Measurements from ENCODE around the gene KCNQ1.

The KCNQ1 gene

GRCh38 chr11:2577991-2578928, 133.5 kb downstream of the KCNQ1 start:
- TF ChIP-seq SPI1 (IDR thresholded peaks at IDR 0.05; ENCODE audit: low read depth, low read length) (no peak), PAX5 (IDR thresholded peaks at IDR 0.05; ENCODE audit: insufficient read depth, low read length, severe bottlenecking) (no peak), POLR2AphosphoS5 (IDR thresholded peaks at IDR 0.05; ENCODE audit: low read depth, low read length) (no peak), TAF1 (IDR thresholded peaks at IDR 0.05; ENCODE audit: low read depth, low read length) (no peak), POU2F2 (IDR thresholded peaks at IDR 0.05; ENCODE audit: low read depth, low read length) (no peak), POLR2A (IDR thresholded peaks at IDR 0.05; ENCODE audit: low read depth, low read length) (no peak)
- FAIRE-seq (no peak), DNase-seq (ENCODE audit: insufficient read length, low spot score) (no peak)

GRCh38 chr11:2578929-2579270, 134.1 kb downstream of the KCNQ1 start:
- no peak for DNase-seq (ENCODE audit: insufficient read length, low spot score)
- TF ChIP-seq SPI1 (IDR thresholded peaks at IDR 0.05; ENCODE audit: low read depth, low read length), result no peak
- TF ChIP-seq POU2F2 (IDR thresholded peaks at IDR 0.05; ENCODE audit: low read depth, low read length), result no peak
- TF ChIP-seq POLR2A (IDR thresholded peaks at IDR 0.05; ENCODE audit: low read depth, low read length), result no peak
- no peak for TF ChIP-seq TAF1 (IDR thresholded peaks at IDR 0.05; ENCODE audit: low read depth, low read length)
- no peak for TF ChIP-seq PAX5 (IDR thresholded peaks at IDR 0.05; ENCODE audit: insufficient read depth, low read length, severe bottlenecking)
- TF ChIP-seq POLR2AphosphoS5 (IDR thresholded peaks at IDR 0.05; ENCODE audit: low read depth, low read length), result no peak
- no peak for FAIRE-seq

GRCh38 chr11:2579315-2580060, 134.7 kb downstream of the KCNQ1 start:
- FAIRE-seq (no peak), DNase-seq (ENCODE audit: insufficient read length, low spot score) (no peak)
- TF ChIP-seq POLR2AphosphoS5 (IDR thresholded peaks at IDR 0.05; ENCODE audit: low read depth, low read length) (no peak), POU2F2 (IDR thresholded peaks at IDR 0.05; ENCODE audit: low read depth, low read length) (no peak), POLR2A (IDR thresholded peaks at IDR 0.05; ENCODE audit: low read depth, low read length) (no peak), SPI1 (IDR thresholded peaks at IDR 0.05; ENCODE audit: low read depth, low read length) (no peak), PAX5 (IDR thresholded peaks at IDR 0.05; ENCODE audit: insufficient read depth, low read length, severe bottlenecking) (no peak), TAF1 (IDR thresholded peaks at IDR 0.05; ENCODE audit: low read depth, low read length) (no peak)

- TF ChIP-seq TAF1 (IDR thresholded peaks at IDR 0.05; ENCODE audit: low read depth, low read length) (no peak), POLR2A (IDR thresholded peaks at IDR 0.05; ENCODE audit: low read depth, low read length) (no peak), PAX5 (IDR thresholded peaks at IDR 0.05; ENCODE audit: insufficient read depth, low read length, severe bottlenecking) (no peak), SPI1 (IDR thresholded peaks at IDR 0.05; ENCODE audit: low read depth, low read length) (no peak), POU2F2 (IDR thresholded peaks at IDR 0.05; ENCODE audit: low read depth, low read length) (no peak), POLR2AphosphoS5 (IDR thresholded peaks at IDR 0.05; ENCODE audit: low read depth, low read length) (no peak)
- FAIRE-seq (no peak), DNase-seq (ENCODE audit: insufficient read length, low spot score) (no peak)
Observed at GRCh38 chr11:2580061-2580421, 135.2 kb downstream of the KCNQ1 start.

- no peak for FAIRE-seq
- no peak for TF ChIP-seq POLR2A (IDR thresholded peaks at IDR 0.05; ENCODE audit: low read depth, low read length)
- TF ChIP-seq SPI1 (IDR thresholded peaks at IDR 0.05; ENCODE audit: low read depth, low read length), result no peak
- no peak for TF ChIP-seq POLR2AphosphoS5 (IDR thresholded peaks at IDR 0.05; ENCODE audit: low read depth, low read length)
- no peak for TF ChIP-seq POU2F2 (IDR thresholded peaks at IDR 0.05; ENCODE audit: low read depth, low read length)
- TF ChIP-seq PAX5 (IDR thresholded peaks at IDR 0.05; ENCODE audit: insufficient read depth, low read length, severe bottlenecking), result no peak
- TF ChIP-seq TAF1 (IDR thresholded peaks at IDR 0.05; ENCODE audit: low read depth, low read length), result no peak
- no peak for DNase-seq (ENCODE audit: insufficient read length, low spot score)
Observed at GRCh38 chr11:2580571-2581001, 135.8 kb downstream of the KCNQ1 start.

- TF ChIP-seq POLR2A (IDR thresholded peaks at IDR 0.05; ENCODE audit: low read depth, low read length) (no peak), SPI1 (IDR thresholded peaks at IDR 0.05; ENCODE audit: low read depth, low read length) (no peak), TAF1 (IDR thresholded peaks at IDR 0.05; ENCODE audit: low read depth, low read length) (no peak), POU2F2 (IDR thresholded peaks at IDR 0.05; ENCODE audit: low read depth, low read length) (no peak), PAX5 (IDR thresholded peaks at IDR 0.05; ENCODE audit: insufficient read depth, low read length, severe bottlenecking) (no peak), POLR2AphosphoS5 (IDR thresholded peaks at IDR 0.05; ENCODE audit: low read depth, low read length) (no peak)
- DNase-seq (ENCODE audit: insufficient read length, low spot score) (no peak), FAIRE-seq (no peak)
Observed at GRCh38 chr11:2581151-2581930, 136.5 kb downstream of the KCNQ1 start.

GRCh38 chr11:2581931-2582350, 137.1 kb downstream of the KCNQ1 start:
- FAIRE-seq (no peak), DNase-seq (ENCODE audit: insufficient read length, low spot score) (no peak)
- TF ChIP-seq TAF1 (IDR thresholded peaks at IDR 0.05; ENCODE audit: low read depth, low read length), result no peak
- no peak for TF ChIP-seq SPI1 (IDR thresholded peaks at IDR 0.05; ENCODE audit: low read depth, low read length)
- TF ChIP-seq POU2F2 (IDR thresholded peaks at IDR 0.05; ENCODE audit: low read depth, low read length), result no peak
- TF ChIP-seq POLR2A (IDR thresholded peaks at IDR 0.05; ENCODE audit: low read depth, low read length), result no peak
- TF ChIP-seq PAX5 (IDR thresholded peaks at IDR 0.05; ENCODE audit: insufficient read depth, low read length, severe bottlenecking), result no peak
- TF ChIP-seq POLR2AphosphoS5 (IDR thresholded peaks at IDR 0.05; ENCODE audit: low read depth, low read length), result no peak

- TF ChIP-seq POLR2A (IDR thresholded peaks at IDR 0.05; ENCODE audit: low read depth, low read length) (no peak), TAF1 (IDR thresholded peaks at IDR 0.05; ENCODE audit: low read depth, low read length) (no peak), POLR2AphosphoS5 (IDR thresholded peaks at IDR 0.05; ENCODE audit: low read depth, low read length) (no peak), SPI1 (IDR thresholded peaks at IDR 0.05; ENCODE audit: low read depth, low read length) (no peak), PAX5 (IDR thresholded peaks at IDR 0.05; ENCODE audit: insufficient read depth, low read length, severe bottlenecking) (no peak), POU2F2 (IDR thresholded peaks at IDR 0.05; ENCODE audit: low read depth, low read length) (no peak)
- DNase-seq (ENCODE audit: insufficient read length, low spot score) (no peak), FAIRE-seq (no peak)
Observed at GRCh38 chr11:2582351-2582945, 137.6 kb downstream of the KCNQ1 start.

Measured in GM12891 (cell line).